ENCODE data around the gene MTPN.

- TF ChIP-seq CTCF (conservative IDR thresholded peaks at IDR 0.05; ENCODE audit: low read depth, low read length): no peak
- no peak for TF ChIP-seq EZH2 (IDR thresholded peaks at IDR 0.05; ENCODE audit: borderline replicate concordance, low read depth, low read length, poor library complexity, severe bottlenecking)
Observed at GRCh38 chr7:135894816-135895215, 82.3 kb downstream of the MTPN start.

Data from A673 (cell line).